OCI-LY3 (cell line): Measurements from ENCODE around the gene CACNA1E.

Source experiments
- H2AFZ ChIP-seq: fragments of 200-600, 300-600 bp; shearing (Covaris generic); 2 replicates; pipeline ENCODE4 v1.6.0; 2014; ENCODE audit warnings: antibody characterized with exemption, low read depth, low read length
- H3K27ac ChIP-seq: fragments of 200-600, 300-600 bp; sonication (generic); 2 replicates; pipeline ENCODE4 v1.5.1; 2014; ENCODE audit warnings: mild to moderate bottlenecking, low read length, moderate library complexity, mixed read lengths
- H3K27me3 ChIP-seq: fragments of 200-600, 300-600 bp; sonication (generic); 2 replicates; pipeline ENCODE4 v1.6.1; 2014; ENCODE audit warnings: low read depth, low read length, mixed read lengths
- H3K36me3 ChIP-seq: fragments of 200-600, 300-600 bp; sonication (generic); replicated peaks from 2 replicates; pipeline ENCODE3; 2014; ENCODE audit warnings: low read depth, low read length, mixed read lengths
- H3K4me1 ChIP-seq: fragments of 300-600, 200-600 bp; sonication (generic); 2 replicates; pipeline ENCODE4 v1.6.1; 2014; ENCODE audit warnings: low read length, mixed read lengths
- H3K4me2 ChIP-seq: fragments of 200-600, 300-600 bp; sonication (generic); 2 replicates; pipeline ENCODE4 v1.6.1; 2014; ENCODE audit warnings: low read length, mixed read lengths
- H3K4me3 ChIP-seq: fragments of 300-600, 200-600 bp; sonication (generic); 2 replicates; pipeline ENCODE4 v1.5.1; 2014; ENCODE audit warnings: antibody characterized with exemption, mild to moderate bottlenecking, low read length, moderate library complexity
- H3K79me2 ChIP-seq: fragments of 300-600, 200-600 bp; shearing (Covaris generic); 2 replicates; pipeline ENCODE4 v1.6.1; 2014; ENCODE audit warnings: mild to moderate bottlenecking, low read length, mixed read lengths
- H3K9ac ChIP-seq: fragments of 300-600, 200-600 bp; shearing (Covaris generic); 2 replicates; pipeline ENCODE4 v1.6.0; 2014; ENCODE audit warnings: mild to moderate bottlenecking, low read length, moderate library complexity
- H3K9me3 ChIP-seq: fragments of 200-600, 300-600 bp; shearing (Covaris generic); 2 replicates; pipeline ENCODE4 v1.6.1; 2014; ENCODE audit warnings: low read length, mixed read lengths; ENCODE audit not compliant: insufficient read depth
- H4K20me1 ChIP-seq: fragments of 200-600, 300-600 bp; sonication (generic); 2 replicates; pipeline ENCODE4 v1.6.1; 2016; ENCODE audit warnings: low read length, mixed read lengths; ENCODE audit not compliant: insufficient read depth
- EZH2phosphoT487 ChIP-seq: fragments of 200-600 bp; shearing (Covaris generic); IDR thresholded peaks from 2 replicates; pipeline ENCODE4 v1.6.1; 2018; ENCODE audit warnings: antibody characterized with exemption, mixed run types, low read depth
- TF ChIP-seq, protein P1 (sequence below): fragments of 200-600, 300-600 bp; sonication (generic); IDR thresholded peaks from 2 replicates; pipeline ENCODE4 v1.5.1; 2014; ENCODE audit warnings: antibody characterized with exemption, low read length, low read depth

CACNA1E gene

DNA sequence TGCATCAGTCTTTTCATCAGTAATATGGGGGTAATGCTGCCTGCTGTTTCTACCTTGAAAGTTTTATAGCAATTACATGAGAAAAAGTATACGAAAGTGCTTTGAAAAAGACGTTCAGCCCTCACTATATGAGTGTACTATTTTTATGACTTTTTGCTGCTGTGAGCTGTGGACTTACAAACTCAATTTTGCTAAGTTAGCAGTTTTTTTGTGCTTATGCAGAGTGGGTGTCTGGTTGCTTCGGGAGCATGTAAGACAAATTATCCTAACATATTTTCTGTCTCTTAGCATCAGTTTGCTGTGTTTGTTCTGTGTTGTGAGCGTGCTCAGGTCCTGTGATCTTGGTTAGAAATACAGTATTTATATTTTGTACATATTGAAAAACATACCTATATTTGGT lies 109.7 kb downstream of the CACNA1E start:
- Histone ChIP-seq H2AFZ (no peak overlapping the region), H3K27ac (no peak overlapping the region), H3K9ac (no peak overlapping the region), H3K79me2 (no peaks in the 10 kb centered on the region), H3K27me3 (peaks cover 20% of the 10 kb centered on the region), H3K4me2 (no peak overlapping the region), H3K36me3 (no peaks in the 10 kb centered on the region), H3K4me1 (no peaks in the 10 kb centered on the region), H3K9me3 (no peaks in the 10 kb centered on the region), H4K20me1 (no peaks in the 10 kb centered on the region), H3K4me3 (no peak overlapping the region)
- TF ChIP-seq EZH2phosphoT487: no peak

DNA sequence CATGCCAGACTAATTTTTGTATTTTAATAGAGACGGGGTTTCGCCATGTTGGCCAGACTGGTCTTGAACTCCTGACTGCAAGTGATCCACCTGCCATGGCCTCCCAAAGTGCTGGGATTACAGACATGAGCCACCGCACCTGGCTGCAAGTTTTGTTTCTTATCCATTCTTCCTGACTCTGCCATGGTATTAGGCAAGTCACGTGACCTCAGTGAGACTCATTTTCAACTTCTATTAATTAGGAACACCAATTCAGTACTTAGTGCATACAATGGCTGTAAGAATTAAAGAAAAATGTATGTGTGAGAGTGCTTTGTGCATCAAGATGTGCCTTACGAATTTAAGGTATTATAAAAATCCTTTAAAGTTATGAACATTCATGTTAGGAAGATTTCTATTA lies 111.2 kb downstream of the CACNA1E start:
- no peaks in the 10 kb centered on the region for H3K79me2 ChIP-seq
- H3K4me1 ChIP-seq: no peaks in the 10 kb centered on the region
- no peaks in the 10 kb centered on the region for H3K36me3 ChIP-seq
- no peak overlapping the region for H3K27ac ChIP-seq
- no peak overlapping the region for H2AFZ ChIP-seq
- TF ChIP-seq, protein P1, sequence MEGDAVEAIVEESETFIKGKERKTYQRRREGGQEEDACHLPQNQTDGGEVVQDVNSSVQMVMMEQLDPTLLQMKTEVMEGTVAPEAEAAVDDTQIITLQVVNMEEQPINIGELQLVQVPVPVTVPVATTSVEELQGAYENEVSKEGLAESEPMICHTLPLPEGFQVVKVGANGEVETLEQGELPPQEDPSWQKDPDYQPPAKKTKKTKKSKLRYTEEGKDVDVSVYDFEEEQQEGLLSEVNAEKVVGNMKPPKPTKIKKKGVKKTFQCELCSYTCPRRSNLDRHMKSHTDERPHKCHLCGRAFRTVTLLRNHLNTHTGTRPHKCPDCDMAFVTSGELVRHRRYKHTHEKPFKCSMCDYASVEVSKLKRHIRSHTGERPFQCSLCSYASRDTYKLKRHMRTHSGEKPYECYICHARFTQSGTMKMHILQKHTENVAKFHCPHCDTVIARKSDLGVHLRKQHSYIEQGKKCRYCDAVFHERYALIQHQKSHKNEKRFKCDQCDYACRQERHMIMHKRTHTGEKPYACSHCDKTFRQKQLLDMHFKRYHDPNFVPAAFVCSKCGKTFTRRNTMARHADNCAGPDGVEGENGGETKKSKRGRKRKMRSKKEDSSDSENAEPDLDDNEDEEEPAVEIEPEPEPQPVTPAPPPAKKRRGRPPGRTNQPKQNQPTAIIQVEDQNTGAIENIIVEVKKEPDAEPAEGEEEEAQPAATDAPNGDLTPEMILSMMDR: no peak
- TF ChIP-seq EZH2phosphoT487: no peak
- H3K9me3 ChIP-seq: no peaks in the 10 kb centered on the region
- H3K27me3 ChIP-seq: peaks cover 20% of the 10 kb centered on the region
- no peaks in the 10 kb centered on the region for H4K20me1 ChIP-seq
- no peak overlapping the region for H3K4me2 ChIP-seq
- no peak overlapping the region for H3K4me3 ChIP-seq
- no peak overlapping the region for H3K9ac ChIP-seq

DNA sequence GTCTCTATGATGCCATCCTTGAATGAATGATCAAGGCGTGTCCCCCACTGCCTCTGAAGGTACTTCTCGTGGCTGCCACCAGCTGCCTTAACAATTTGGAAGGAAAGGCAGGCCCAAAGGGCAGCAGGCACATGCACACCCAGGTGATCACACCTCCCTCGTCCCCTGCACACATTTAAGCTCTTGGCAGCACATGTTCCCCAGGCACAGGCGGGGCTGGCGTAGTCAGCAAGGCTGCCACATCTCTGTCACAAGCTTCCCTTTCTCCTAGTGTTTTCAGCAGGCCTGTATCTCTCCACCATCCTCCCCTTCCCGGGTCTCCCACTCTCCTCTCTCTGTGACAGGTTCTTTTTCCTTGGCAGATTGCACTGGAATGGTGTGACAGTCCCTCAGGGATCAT lies 111.9 kb downstream of the CACNA1E start:
- no peaks in the 10 kb centered on the region for H3K9me3 ChIP-seq
- no peak overlapping the region for H2AFZ ChIP-seq
- no peak overlapping the region for H3K4me3 ChIP-seq
- no peak overlapping the region for H3K9ac ChIP-seq
- H3K36me3 ChIP-seq: no peaks in the 10 kb centered on the region
- H3K4me1 ChIP-seq: no peaks in the 10 kb centered on the region
- H4K20me1 ChIP-seq: no peaks in the 10 kb centered on the region
- TF ChIP-seq, protein P1: no peak
- no peak for TF ChIP-seq EZH2phosphoT487
- H3K4me2 ChIP-seq: no peak overlapping the region
- H3K27ac ChIP-seq: no peak overlapping the region
- H3K79me2 ChIP-seq: no peaks in the 10 kb centered on the region
- H3K27me3 ChIP-seq: peaks cover 16% of the 10 kb centered on the region

DNA sequence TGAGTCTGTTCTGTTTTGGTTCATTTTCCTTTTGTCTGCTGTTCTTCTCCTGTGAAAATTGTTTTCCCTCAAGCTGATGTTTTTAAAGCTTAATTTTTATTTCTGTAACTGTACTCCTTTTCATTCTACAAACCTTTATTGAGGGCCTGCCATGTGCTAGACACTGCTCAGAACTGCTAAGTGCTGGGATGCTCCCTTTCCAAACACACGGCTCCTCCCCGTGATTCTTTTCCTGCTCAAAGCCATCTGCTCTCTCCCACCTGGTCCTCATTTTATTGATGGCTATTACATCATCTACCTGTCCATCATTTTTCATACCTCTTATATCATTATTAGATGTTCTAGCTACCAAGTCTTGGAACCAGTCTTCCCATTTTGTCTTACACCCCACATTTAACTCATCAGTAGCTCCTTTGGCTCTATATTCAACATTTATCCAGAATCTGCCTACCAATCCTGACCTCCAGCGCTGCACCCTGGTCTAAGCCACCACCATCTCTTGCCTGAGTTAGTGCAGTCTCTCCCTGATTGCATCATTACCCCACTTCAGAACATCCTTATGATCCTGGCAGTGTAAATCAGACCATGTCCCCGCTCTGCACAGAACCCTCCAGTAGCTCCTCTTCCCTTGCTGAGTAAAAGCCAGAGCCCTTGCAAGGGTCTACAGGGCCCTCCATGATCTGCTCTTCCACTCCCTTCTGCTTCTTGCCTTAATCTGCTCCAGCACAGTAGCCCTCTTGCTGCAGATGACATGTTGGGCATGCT lies 118.1 kb downstream of the CACNA1E start:
- H3K4me2 ChIP-seq: no peak overlapping the region
- H4K20me1 ChIP-seq: no peaks in the 10 kb centered on the region
- TF ChIP-seq, protein P1: no peak
- TF ChIP-seq EZH2phosphoT487: no peak
- H3K9me3 ChIP-seq: no peaks in the 10 kb centered on the region
- peaks cover 36% of the 10 kb centered on the region for H3K27me3 ChIP-seq
- no peaks in the 10 kb centered on the region for H3K4me1 ChIP-seq
- H3K27ac ChIP-seq: no peak overlapping the region
- no peak overlapping the region for H2AFZ ChIP-seq
- H3K79me2 ChIP-seq: no peaks in the 10 kb centered on the region
- H3K9ac ChIP-seq: no peak overlapping the region
- no peak overlapping the region for H3K4me3 ChIP-seq
- no peaks in the 10 kb centered on the region for H3K36me3 ChIP-seq
